Ammon's horn (tissue), 1 donor: ENCODE measurements around the gene UNKL.

ENCODE experiments used
- DNase-seq: peaks from one replicate; pipeline ENCODE4 v3.0.0-alpha.2; 2016; ENCODE audit warnings: low spot score

Gene UNKL

GRCh38 chr16:1430759-1431496 is 16.4 kb upstream of the UNKL start, which contains the start of gene PERCC1:
Gene PERCC1 (plus strand): TSS chr16:1431078. CDS start chr16:1432594, 1,516 bp downstream.
- no peak for DNase-seq

GRCh38 chr16:1430214-1430758 is 15.8 kb upstream of the UNKL start:
- no peak for DNase-seq

GRCh38 chr16:1429631-1430030 is 15.1 kb upstream of the UNKL start:
- no peak for DNase-seq

GRCh38 chr16:1429012-1429411 is 14.5 kb upstream of the UNKL start:
- DNase-seq: no peak

- DNase-seq: no peak
Observed at GRCh38 chr16:1428511-1428910, 14.0 kb upstream of the UNKL start.

GRCh38 chr16:1427473-1428461 is 13.3 kb upstream of the UNKL start:
- DNase-seq: no peak

GRCh38 chr16:1426734-1427471 is 12.4 kb upstream of the UNKL start:
- DNase-seq: no peak

- no peak for DNase-seq
Observed at GRCh38 chr16:1425616-1426370, 11.3 kb upstream of the UNKL start.

GRCh38 chr16:1424028-1424427 is 9.5 kb upstream of the UNKL start:
- no peak for DNase-seq

GRCh38 chr16:1422076-1422475 is 7.6 kb upstream of the UNKL start:
- DNase-seq: no peak

GRCh38 chr16:1420111-1420539 is 5.6 kb upstream of the UNKL start:
- DNase-seq: peak; percentile 11

- DNase-seq: no peak
Observed at GRCh38 chr16:1416521-1416941, 2.0 kb upstream of the UNKL start.

- DNase-seq: peak; percentile 29
Observed at GRCh38 chr16:1413684-1414531, 596 bp downstream of the UNKL start.

- no peak for DNase-seq
Observed at GRCh38 chr16:1412847-1413246, 1.7 kb downstream of the UNKL start.

GRCh38 chr16:1408171-1408837 is 6.2 kb downstream of the UNKL start:
- peak; percentile 95 for DNase-seq

GRCh38 chr16:1407753-1408152 is 6.8 kb downstream of the UNKL start:
- DNase-seq: peak; percentile 25

GRCh38 chr16:1403733-1404132 is 10.8 kb downstream of the UNKL start:
- no peak for DNase-seq

GRCh38 chr16:1403036-1403435 is 11.5 kb downstream of the UNKL start:
- DNase-seq: no peak

GRCh38 chr16:1401758-1402154 is 12.7 kb downstream of the UNKL start:
- DNase-seq: no peak
